Endothelial cell of umbilical vein (primary cell): ENCODE data around the gene THSD7A. TPM values are rescaled to one million over a fixed set of nuclear protein-coding genes. Genes with fewer than 3 reads are reported as not detected.

Experiments
- BruUV-seq: library from RNA; stranded (reverse); fragments of 400-500 nt; replicated peaks from 2 replicates; lab custom pipeline; 2021; lab: Mats Ljungman, UMichigan
- CTCF ChIA-PET: fragments of 300-600, 350-600 bp; sonication (Branson Sonifier 250); formaldehyde crosslinking; loops from one replicate; lab custom pipeline; 2021; ENCODE audit warnings: antibody characterized with exemption, inconsistent platforms; lab: Charles Lee
- POLR2A ChIA-PET: fragments of 300-600, 350-600 bp; sonication (Branson Sonifier 250); formaldehyde crosslinking; loops from one replicate; lab custom pipeline; 2021; ENCODE audit warnings: antibody characterized with exemption, inconsistent platforms; lab: Charles Lee
- DNase-seq: peaks from one replicate; pipeline ENCODE4 v3.0.0-alpha.2; 2011; ENCODE audit warnings: low read depth, low spot score
- FAIRE-seq: peaks from 2 replicates; lab custom pipeline; 2011; peaks lifted over from hg19 to GRCh38; lab: Jason Lieb, UNC
- H2AFZ ChIP-seq: 2 replicates; pipeline ENCODE4 v1.6.0; 2012; ENCODE audit warnings: low read depth, low read length, control low read depth, inconsistent platforms
- H3K27ac ChIP-seq: 2 replicates; pipeline ENCODE4 v1.5.1; 2011; ENCODE audit warnings: low read depth, mild to moderate bottlenecking, control low read depth, low read length, moderate library complexity; ENCODE audit not compliant: insufficient read depth
- H3K27me3 ChIP-seq, 2 experiments: 2 replicates each; pipeline versions ENCODE4 v1.6.0 to v1.6.1; 2011; ENCODE audit warnings: low read length in 2 of 2, mixed read lengths in 1 of 2; ENCODE audit not compliant: control insufficient read depth in 2 of 2, insufficient read depth in 2 of 2
- H3K36me3 ChIP-seq, 2 experiments: 2 replicates in 1 of 2; 3 replicates in 1 of 2; pipeline ENCODE4 v1.5.1; 2011; ENCODE audit warnings: low read length in 2 of 2, mild to moderate bottlenecking in 1 of 2, moderate library complexity in 1 of 2; ENCODE audit not compliant: control insufficient read depth in 2 of 2, insufficient read depth in 2 of 2; ENCODE audit errors: extremely low read depth in 1 of 2
- H3K4me1 ChIP-seq: 3 replicates; pipeline ENCODE4 v1.5.1; 2011; ENCODE audit warnings: mild to moderate bottlenecking, low read length; ENCODE audit not compliant: control insufficient read depth, insufficient read depth; ENCODE audit errors: extremely low read depth
- H3K4me2 ChIP-seq: 2 replicates; pipeline ENCODE4 v1.6.1; 2011; ENCODE audit warnings: low read length, control low read depth, mixed read lengths; ENCODE audit not compliant: insufficient read depth
- H3K4me3 ChIP-seq, 3 experiments: fragments of 200-600 bp in 1 of 3; sonication (generic), shearing (Covaris generic) in 1 of 3; replicated peaks in 1 of 3; 2 replicates each; pipeline ENCODE4 v1.5.1; 2011 to 2016; ENCODE audit warnings: control low read depth in 3 of 3, low read length in 3 of 3, mild to moderate bottlenecking in 2 of 3, inconsistent platforms in 1 of 3, low read depth in 1 of 3, moderate library complexity in 1 of 3; ENCODE audit not compliant: insufficient read depth in 1 of 3
- H3K79me2 ChIP-seq: 2 replicates; pipeline ENCODE4 v1.6.0; 2012; ENCODE audit warnings: low read length, inconsistent platforms; ENCODE audit not compliant: control insufficient read depth, insufficient read depth
- H3K9ac ChIP-seq: replicated peaks from 2 replicates; pipeline ENCODE3; 2011; ENCODE audit warnings: low read length, control low read depth; ENCODE audit not compliant: insufficient read depth; ENCODE audit errors: extremely low read depth
- H3K9me1 ChIP-seq: replicated peaks from 3 replicates; pipeline ENCODE4 v1.6.0; 2011; ENCODE audit warnings: mild to moderate bottlenecking, low read length; ENCODE audit not compliant: control insufficient read depth, insufficient read depth; ENCODE audit errors: extremely low read depth
- H3K9me3 ChIP-seq: replicated peaks from 2 replicates; pipeline ENCODE4 v1.5.1; 2012; ENCODE audit warnings: low read length, inconsistent platforms; ENCODE audit not compliant: control insufficient read depth, insufficient read depth
- H4K20me1 ChIP-seq: replicated peaks from 2 replicates; pipeline ENCODE3; 2011; ENCODE audit warnings: mild to moderate bottlenecking, low read length; ENCODE audit not compliant: control insufficient read depth, insufficient read depth; ENCODE audit errors: extremely low read depth
- EZH2 ChIP-seq: IDR thresholded peaks from 2 replicates; pipeline ENCODE4 v1.6.1; 2012; ENCODE audit warnings: borderline replicate concordance, low read depth, mild to moderate bottlenecking, moderate library complexity, low read length, inconsistent platforms; ENCODE audit not compliant: severe bottlenecking
- FOS ChIP-seq: IDR thresholded peaks from 2 replicates; pipeline ENCODE4 v1.6.1; 2011; ENCODE audit warnings: mild to moderate bottlenecking, low read length, moderate library complexity, borderline replicate concordance; ENCODE audit not compliant: insufficient read depth
- GATA2 ChIP-seq: IDR thresholded peaks from 2 replicates; pipeline ENCODE4 v1.7.0; 2011; ENCODE audit warnings: low read depth, mild to moderate bottlenecking, moderate library complexity, mixed read lengths, low read length; ENCODE audit not compliant: insufficient read length, insufficient read depth
- MYC ChIP-seq: IDR thresholded peaks from one replicate; pipeline ENCODE4 v1.6.1; 2011; ENCODE audit warnings: mild to moderate bottlenecking, low read depth, low read length
- dilution Hi-C: fragments of 300-500 bp; cut with MboI; formaldehyde crosslinking; loops from one replicate; pipeline ENCODE4 v1.15.0; 2019; ENCODE audit warnings: low sequenced_read_pairs; ENCODE audit not compliant: extremely low pct_ligation_motif_present
- intact Hi-C: fragments of 100-400 bp; cut with micrococcal nuclease; formaldehyde crosslinking; loops from one replicate; pipeline ENCODE4 v1.10.0; 2022
- polyA plus RNA-seq, 4 experiments: library from polyadenylated mRNA; depleted of rRNA in 3 of 4; stranded (reverse) in 3 of 4; unstranded in 1 of 4; fragments of >200 nt; gene quantifications; 2 replicates each; pipeline versions ENCODE4 v1.2.1 to v1.2.3, GENCODE V29; 2011 to 2012; ENCODE audit warnings: missing spikeins in 1 of 4
- total RNA-seq: library from RNA; stranded (reverse); gene quantifications from 2 replicates; pipeline ENCODE4 v1.2.3, GENCODE V29; 2021
- TF ChIP-seq, protein P1 (sequence below), 2 donors: IDR thresholded peaks; 1 replicate in 1 of 2; 2 replicates in 1 of 2; pipeline ENCODE4 v1.5.1; 2011; ENCODE audit warnings: low read length in 2 of 2, mild to moderate bottlenecking in 2 of 2, moderate library complexity in 2 of 2, control low read depth in 1 of 2, inconsistent platforms in 1 of 2, low read depth in 1 of 2; ENCODE audit not compliant: insufficient read depth in 1 of 2; ENCODE audit errors: extremely low read depth in 1 of 2
- TF ChIP-seq, protein P2 (sequence below): IDR thresholded peaks from 2 replicates; pipeline ENCODE4 v1.6.1; 2011; ENCODE audit not compliant: insufficient read depth, insufficient read length

The THSD7A gene
- total and polyA plus RNA-seq, 2 donors (not counting 3 experiments of a cell fraction or from before 2014, with no cell fraction given) = 3.3 to 12.7 TPM

DNA sequence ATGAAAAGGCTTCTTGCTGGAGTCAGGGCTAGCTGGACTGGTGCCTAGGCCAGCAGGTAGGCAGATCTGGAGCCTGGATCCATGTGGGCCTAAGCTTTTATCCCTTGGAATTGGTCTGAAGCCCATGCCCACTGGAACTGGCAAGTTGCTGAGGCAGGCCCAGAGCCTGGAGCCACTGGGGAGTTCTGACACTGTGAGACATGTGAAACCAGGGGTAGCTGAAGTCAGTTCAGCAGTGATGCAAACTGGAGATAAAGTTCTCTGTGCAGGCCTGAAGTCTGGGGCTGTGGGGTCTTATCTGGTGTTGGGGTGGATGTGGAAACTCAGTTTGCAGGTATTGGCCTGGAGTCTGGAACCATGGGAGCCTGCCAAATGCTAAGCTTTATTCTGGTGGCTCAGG, 9.7 kb upstream of the THSD7A start:
- H3K27me3 ChIP-seq = no peaks in the 10 kb centered on the region
- intact Hi-C loops = no loop called here
- no peak for FAIRE-seq
- dilution Hi-C loops = no loop called here
- H3K9me3 ChIP-seq = no peaks in the 10 kb centered on the region
- no peaks in the 10 kb centered on the region for H3K79me2 ChIP-seq
- H3K4me3 ChIP-seq = no peak overlapping the region
- H3K9me1 ChIP-seq = no peaks in the 10 kb centered on the region
- H4K20me1 ChIP-seq = no peaks in the 10 kb centered on the region
- no peaks in the 10 kb centered on the region for H3K36me3 ChIP-seq
- no peak for DNase-seq
- BruUV-seq = no TSS peak
- ChIA-PET POLR2A (no interaction called here), CTCF (interaction anchor here (1.8 kb wide), 1 partner anchor 10 kb away, joined by 7 read pairs; the partner anchor contains the start of gene THSD7A)
- no peak overlapping the region for H3K27ac ChIP-seq
- H2AFZ ChIP-seq = peak overlapping the region; percentile 11
- TF ChIP-seq MYC (no peak), EZH2 (no peak), FOS (no peak), GATA2 (no peak)
- TF ChIP-seq, protein P1, sequence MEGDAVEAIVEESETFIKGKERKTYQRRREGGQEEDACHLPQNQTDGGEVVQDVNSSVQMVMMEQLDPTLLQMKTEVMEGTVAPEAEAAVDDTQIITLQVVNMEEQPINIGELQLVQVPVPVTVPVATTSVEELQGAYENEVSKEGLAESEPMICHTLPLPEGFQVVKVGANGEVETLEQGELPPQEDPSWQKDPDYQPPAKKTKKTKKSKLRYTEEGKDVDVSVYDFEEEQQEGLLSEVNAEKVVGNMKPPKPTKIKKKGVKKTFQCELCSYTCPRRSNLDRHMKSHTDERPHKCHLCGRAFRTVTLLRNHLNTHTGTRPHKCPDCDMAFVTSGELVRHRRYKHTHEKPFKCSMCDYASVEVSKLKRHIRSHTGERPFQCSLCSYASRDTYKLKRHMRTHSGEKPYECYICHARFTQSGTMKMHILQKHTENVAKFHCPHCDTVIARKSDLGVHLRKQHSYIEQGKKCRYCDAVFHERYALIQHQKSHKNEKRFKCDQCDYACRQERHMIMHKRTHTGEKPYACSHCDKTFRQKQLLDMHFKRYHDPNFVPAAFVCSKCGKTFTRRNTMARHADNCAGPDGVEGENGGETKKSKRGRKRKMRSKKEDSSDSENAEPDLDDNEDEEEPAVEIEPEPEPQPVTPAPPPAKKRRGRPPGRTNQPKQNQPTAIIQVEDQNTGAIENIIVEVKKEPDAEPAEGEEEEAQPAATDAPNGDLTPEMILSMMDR (IDR thresholded peaks at IDR 0.05; ENCODE audit: extremely low read depth in 1 of 2, insufficient read depth in 1 of 2, low read depth in 1 of 2, low read length in 2 of 2) = no peak
- TF ChIP-seq, protein P2, sequence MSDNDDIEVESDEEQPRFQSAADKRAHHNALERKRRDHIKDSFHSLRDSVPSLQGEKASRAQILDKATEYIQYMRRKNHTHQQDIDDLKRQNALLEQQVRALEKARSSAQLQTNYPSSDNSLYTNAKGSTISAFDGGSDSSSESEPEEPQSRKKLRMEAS = no peak
- H3K4me1 ChIP-seq = no peaks in the 10 kb centered on the region
- no peak overlapping the region for H3K9ac ChIP-seq
- no peak overlapping the region for H3K4me2 ChIP-seq
